Measurements from ENCODE around the gene TMEM108.

- TF ChIP-seq RAD21 (conservative IDR thresholded peaks at IDR 0.05) (no peak), CTCF (IDR thresholded peaks at IDR 0.05; ENCODE audit: poor library complexity, severe bottlenecking) (no peak), TAF1 (IDR thresholded peaks at IDR 0.05; ENCODE audit: low read depth) (no peak), EZH2 (IDR thresholded peaks at IDR 0.05; ENCODE audit: borderline replicate concordance, insufficient read depth, low read length, poor library complexity, severe bottlenecking) (no peak), POLR2AphosphoS5 (IDR thresholded peaks at IDR 0.05) (no peak), MXI1 (conservative IDR thresholded peaks at IDR 0.05; ENCODE audit: poor library complexity, severe bottlenecking) (no peak), REST (IDR thresholded peaks at IDR 0.05; ENCODE audit: borderline replicate concordance) (no peak)
These were observed 171.8 kb downstream of the TMEM108 start for GRCh38 chr3:133209871-133210550.

Data from neural cell (in vitro differentiated cells).